IMR-90 (cell line): ENCODE data around the gene CD9. TPM values are rescaled to one million over a fixed set of nuclear protein-coding genes. Genes with fewer than 3 reads are reported as not detected.
A peak's percentile ranks its signal among the peaks of the same experiment; 100 is the strongest.

Source experiments
- ATAC-seq: fragments of 200-7000 bp; cut with Tn5 transposase; 2 replicates; pipeline ENCODE4 v1.9.1; 2020; ENCODE audit warnings: low read depth, mild to moderate bottlenecking, moderate library complexity
- BruUV-seq: library from RNA; stranded (reverse); fragments of 400-500 nt; replicated peaks from 2 replicates; lab custom pipeline; 2021; lab: Mats Ljungman, UMichigan
- CTCF ChIA-PET: fragments of 300-600 bp; formaldehyde crosslinking; extraction: SDS; loops from one replicate; lab custom pipeline; 2021; ENCODE audit warnings: antibody characterized with exemption; lab: Yijun Ruan, JAX
- POLR2A ChIA-PET: fragments of 300-600 bp; sonication (Branson Sonifier 250); formaldehyde crosslinking; loops from one replicate; lab custom pipeline; 2022; ENCODE audit warnings: antibody characterized with exemption; ENCODE audit not compliant: unreplicated experiment; lab: Charles Lee
- DNase-seq: peaks from one replicate; pipeline ENCODE4 v3.0.0; 2013
- H2AFZ ChIP-seq: replicated peaks from 2 replicates; pipeline ENCODE3; 2013; ENCODE audit warnings: low read length, mild to moderate bottlenecking; ENCODE audit not compliant: poor library complexity
- H2AK5ac ChIP-seq: 2 replicates; pipeline ENCODE4 v1.6.1; 2013; ENCODE audit warnings: low read depth, low read length, inconsistent platforms
- H2AK9ac ChIP-seq: replicated peaks from 2 replicates; pipeline ENCODE3; 2013; ENCODE audit warnings: mild to moderate bottlenecking, low read depth, low read length, moderate library complexity; ENCODE audit not compliant: poor library complexity
- H2BK120ac ChIP-seq: 2 replicates; pipeline ENCODE4 v1.6.1; 2013; ENCODE audit warnings: low read depth, low read length, inconsistent platforms
- H2BK15ac ChIP-seq: 3 replicates; pipeline ENCODE4 v1.6.1; 2013; ENCODE audit warnings: low read depth, low read length, inconsistent platforms
- H2BK20ac ChIP-seq: 2 replicates; pipeline ENCODE4 v1.6.1; 2013; ENCODE audit warnings: low read depth, mild to moderate bottlenecking, inconsistent platforms, low read length, moderate library complexity
- H2BK5ac ChIP-seq: 2 replicates; pipeline ENCODE4 v1.6.1; 2013; ENCODE audit warnings: mild to moderate bottlenecking, low read depth, low read length, inconsistent platforms; ENCODE audit not compliant: poor library complexity, severe bottlenecking
- H3K14ac ChIP-seq: replicated peaks from 2 replicates; pipeline ENCODE4 v1.6.1; 2013; ENCODE audit warnings: low read depth, low read length, inconsistent platforms
- H3K18ac ChIP-seq: 2 replicates; pipeline ENCODE4 v1.6.1; 2013; ENCODE audit warnings: low read depth, low read length, control low read depth
- H3K23ac ChIP-seq: 2 replicates; pipeline ENCODE4 v1.6.1; 2013; ENCODE audit warnings: low read depth, low read length, inconsistent platforms
- H3K27ac ChIP-seq: 2 replicates; pipeline ENCODE4 v1.5.1; 2013; ENCODE audit warnings: mild to moderate bottlenecking, control low read depth, low read length; ENCODE audit not compliant: insufficient read depth
- H3K27me3 ChIP-seq: 2 replicates; pipeline ENCODE4 v1.6.1; 2013; ENCODE audit warnings: low read length; ENCODE audit not compliant: control insufficient read depth, insufficient read depth
- H3K36me3 ChIP-seq: 2 replicates; pipeline ENCODE4 v1.6.1; 2013; ENCODE audit warnings: low read length, mixed read lengths; ENCODE audit not compliant: control insufficient read depth, insufficient read depth
- H3K4ac ChIP-seq: 2 replicates; pipeline ENCODE4 v1.6.1; 2013; ENCODE audit warnings: low read depth, low read length, inconsistent platforms
- H3K4me1 ChIP-seq: 2 replicates; pipeline ENCODE4 v1.6.1; 2013; ENCODE audit warnings: low read length, mixed read lengths; ENCODE audit not compliant: control insufficient read depth, insufficient read depth
- H3K4me2 ChIP-seq: 2 replicates; pipeline ENCODE4 v1.6.1; 2013; ENCODE audit warnings: low read depth, mild to moderate bottlenecking, control low read depth, low read length, moderate library complexity
- H3K4me3 ChIP-seq: 2 replicates; pipeline ENCODE4 v1.5.1; 2013; ENCODE audit warnings: low read depth, mild to moderate bottlenecking, control low read depth, low read length, moderate library complexity; ENCODE audit not compliant: insufficient read depth
- H3K56ac ChIP-seq: 2 replicates; pipeline ENCODE4 v1.6.1; 2013; ENCODE audit warnings: low read length, inconsistent platforms; ENCODE audit not compliant: insufficient read depth; ENCODE audit errors: extremely low read depth
- H3K79me1 ChIP-seq, 2 experiments: 2 replicates each; pipeline ENCODE4 v1.6.1; 2013; ENCODE audit warnings: low read length in 2 of 2, inconsistent platforms in 1 of 2, low read depth in 1 of 2
- H3K9ac ChIP-seq: 2 replicates; pipeline ENCODE4 v1.6.1; 2013; ENCODE audit warnings: low read depth, low read length, control low read depth
- H3K9me1 ChIP-seq: 2 replicates; pipeline ENCODE4 v1.6.1; 2013; ENCODE audit warnings: low read length, inconsistent platforms; ENCODE audit not compliant: insufficient read depth
- H3K9me3 ChIP-seq: 2 replicates; pipeline ENCODE4 v1.6.1; 2013; ENCODE audit warnings: low read length; ENCODE audit not compliant: control insufficient read depth, insufficient read depth
- H4K20me1 ChIP-seq: 2 replicates; pipeline ENCODE4 v1.6.1; 2013; ENCODE audit warnings: low read length, inconsistent platforms; ENCODE audit not compliant: insufficient read depth
- H4K5ac ChIP-seq: 2 replicates; pipeline ENCODE4 v1.6.1; 2013; ENCODE audit warnings: mild to moderate bottlenecking, low read depth, low read length, control low read depth
- H4K8ac ChIP-seq, 2 experiments: 2 replicates each; pipeline ENCODE4 v1.6.1; 2013; ENCODE audit warnings: low read depth in 2 of 2, low read length in 2 of 2, control low read depth in 1 of 2, inconsistent platforms in 1 of 2
- H4K91ac ChIP-seq: 2 replicates; pipeline ENCODE4 v1.6.1; 2013; ENCODE audit warnings: low read depth, low read length, inconsistent platforms; ENCODE audit not compliant: insufficient read depth
- BHLHE40 ChIP-seq: fragments of 150-350 bp; IDR thresholded peaks from 2 replicates; pipeline ENCODE4 v1.6.1; 2016; ENCODE audit warnings: mild to moderate bottlenecking, low read depth, low read length
- CEBPB ChIP-seq: IDR thresholded peaks from 2 replicates; pipeline ENCODE4 v1.6.1; 2012; ENCODE audit warnings: low read depth, low read length, improper control_type of control experiment
- CHD1 ChIP-seq: IDR thresholded peaks from 2 replicates; pipeline ENCODE4 v1.6.1; 2012; ENCODE audit warnings: low read depth, low read length, improper control_type of control experiment
- CTCF ChIP-seq: conservative IDR thresholded peaks from 2 replicates; pipeline ENCODE4 v1.5.1; 2012; ENCODE audit warnings: mild to moderate bottlenecking, low read depth, low read length, improper control_type of control experiment
- ELK1 ChIP-seq: fragments of 150-350 bp; IDR thresholded peaks from 2 replicates; pipeline ENCODE4 v1.6.1; 2016; ENCODE audit warnings: low read depth, mild to moderate bottlenecking, low read length, moderate library complexity, borderline replicate concordance
- FOS ChIP-seq: fragments of 150-350 bp; IDR thresholded peaks from 2 replicates; pipeline ENCODE4 v1.6.1; 2016; ENCODE audit warnings: low read depth, low read length
- MAFK ChIP-seq: IDR thresholded peaks from 2 replicates; pipeline ENCODE4 v1.6.1; 2012; ENCODE audit warnings: low read depth, low read length, improper control_type of control experiment
- MAZ ChIP-seq: IDR thresholded peaks from 2 replicates; pipeline ENCODE4 v1.6.1; 2012; ENCODE audit warnings: low read depth, mild to moderate bottlenecking, low read length, improper control_type of control experiment, moderate library complexity, borderline replicate concordance
- MXI1 ChIP-seq: IDR thresholded peaks from 2 replicates; pipeline ENCODE4 v1.6.1; 2012; ENCODE audit warnings: low read depth, mild to moderate bottlenecking, low read length, moderate library complexity, borderline replicate concordance
- NFE2L2 ChIP-seq: fragments of 150-350 bp; IDR thresholded peaks from 2 replicates; pipeline ENCODE4 v1.6.1; 2016; ENCODE audit warnings: low read depth, mild to moderate bottlenecking, low read length
- POLR2A ChIP-seq: IDR thresholded peaks from 2 replicates; pipeline ENCODE4 v1.6.1; 2012; ENCODE audit warnings: mild to moderate bottlenecking, low read depth, low read length
- RAD21 ChIP-seq: IDR thresholded peaks from 2 replicates; pipeline ENCODE4 v1.6.1; 2012; ENCODE audit warnings: low read length, improper control_type of control experiment
- RCOR1 ChIP-seq: IDR thresholded peaks from 2 replicates; pipeline ENCODE4 v1.6.1; 2012; ENCODE audit warnings: mild to moderate bottlenecking, low read length, improper control_type of control experiment; ENCODE audit not compliant: insufficient replicate concordance
- RFX5 ChIP-seq: IDR thresholded peaks from 2 replicates; pipeline ENCODE4 v1.8.0; 2012; ENCODE audit warnings: low read depth, mild to moderate bottlenecking, low read length, moderate library complexity
- SMC3 ChIP-seq: fragments of 150-350 bp; IDR thresholded peaks from 2 replicates; pipeline ENCODE4 v1.6.1; 2016; ENCODE audit warnings: low read depth, mild to moderate bottlenecking, antibody characterized with exemption, low read length, moderate library complexity
- USF2 ChIP-seq: fragments of 150-350 bp; IDR thresholded peaks from 2 replicates; pipeline ENCODE4 v1.6.1; 2017; ENCODE audit warnings: mild to moderate bottlenecking, antibody characterized with exemption, low read length, low read depth
- WGBS, 2 experiments: methylation state at CpG; one replicate each; pipeline versions ENCODE4 v1.1.5 to v1.1.7; 2013; ENCODE audit warnings: missing lambda C conversion rate in 2 of 2; ENCODE audit not compliant: insufficient read length in 1 of 2; ENCODE audit errors: extremely low coverage in 2 of 2; 5-methylcytosine and 5-hydroxymethylcytosine counted together
- dilution Hi-C: fragments of 300-500 bp; cut with HindIII; formaldehyde crosslinking; loops from one replicate; pipeline ENCODE4 v1.14.3; 2018; ENCODE audit warnings: low sequenced_read_pairs; ENCODE audit not compliant: unreplicated experiment
- in situ Hi-C: fragments of 300-500 bp; cut with MboI; formaldehyde crosslinking; loops from 3 replicates; pipeline ENCODE4 v1.14.3; 2019; ENCODE audit warnings: low sequenced_read_pairs, inconsistent platforms, mixed read lengths
- intact Hi-C: fragments of 100-400 bp; cut with micrococcal nuclease; formaldehyde crosslinking; loops from 2 replicates; pipeline ENCODE4 v1.10.0; 2022
- polyA plus RNA-seq, 3 experiments: library from polyadenylated mRNA; depleted of rRNA; stranded (reverse); fragments of >200 nt; gene quantifications; 2 replicates each; pipeline ENCODE4 v1.2.3, GENCODE V29; 2012; ENCODE audit warnings: low replicate concordance in 1 of 3
- total RNA-seq: library from RNA; depleted of rRNA; stranded (reverse); fragments of >200 nt; gene quantifications from 2 replicates; pipeline ENCODE4 v1.2.3, GENCODE V29; 2012

CD9 gene
- total and polyA plus RNA-seq, 2 of the 4 experiments (the other 2 are of a cell fraction), result 48.8 to 70.9 TPM

GRCh38 chr12:6268484-6269157 is 68.4 kb downstream of the CD9 start:
- in situ Hi-C loops (no loop called here), dilution Hi-C loops (no loop called here), intact Hi-C loops (no loop called here)
- H3K27me3 ChIP-seq, result no peaks in the 10 kb centered on the region
- no TSS peak for BruUV-seq
- peak overlapping the region; percentile 29 for H2AK9ac ChIP-seq
- no peak for ATAC-seq
- no peak overlapping the region for H4K5ac ChIP-seq
- ChIA-PET POLR2A (interaction anchor here (0.5 kb wide), 1 partner anchor 265 kb away, joined by 7 read pairs; no protein-coding TSS in a partner anchor), CTCF (no interaction called here)
- H3K36me3 ChIP-seq, result no peaks in the 10 kb centered on the region
- H3K23ac ChIP-seq, result no peak overlapping the region
- H3K4me2 ChIP-seq, result no peak overlapping the region
- H2AK5ac ChIP-seq, result no peak overlapping the region
- H3K4me1 ChIP-seq, result peaks cover 18% of the 10 kb centered on the region
- H3K27ac ChIP-seq, result no peak overlapping the region
- no CpG with 5 or more reads among the region's 10 CpGs for WGBS, 2 experiments
- TF ChIP-seq CEBPB (no peak), RCOR1 (no peak), CTCF (no peak), FOS (no peak), CHD1 (no peak), MAFK (no peak), BHLHE40 (no peak), ELK1 (no peak), MXI1 (no peak), RFX5 (no peak), USF2 (no peak), POLR2A (no peak), MAZ (no peak), RAD21 (no peak), NFE2L2 (no peak), SMC3 (no peak)
- H3K79me1 ChIP-seq, result no peaks in the 10 kb centered on the region
- H3K4ac ChIP-seq, result 0 out of 2 replicates have a peak overlapping the region, but pooled peaks have one; percentile 17
- H4K91ac ChIP-seq, result no peak overlapping the region
- no peak overlapping the region for H3K4me3 ChIP-seq
- H3K9me3 ChIP-seq, result no peaks in the 10 kb centered on the region
- H2BK120ac ChIP-seq, result peak overlapping the region; percentile 61; the same call in 1 of the 2 replicates
- H2BK20ac ChIP-seq, result no peak overlapping the region
- no peaks in the 10 kb centered on the region for H4K20me1 ChIP-seq
- no peak overlapping the region; the same call in 1 of the 2 replicates for H3K18ac ChIP-seq
- H2AFZ ChIP-seq, result peak overlapping the region; percentile 53
- H2BK15ac ChIP-seq, result no peak overlapping the region
- H2BK5ac ChIP-seq, result no peak overlapping the region
- DNase-seq, result no peak
- H3K56ac ChIP-seq, result no peak overlapping the region
- H4K8ac ChIP-seq, result no peak overlapping the region
- no peak overlapping the region for H3K14ac ChIP-seq
- H3K9ac ChIP-seq, result no peak overlapping the region
- H3K9me1 ChIP-seq, result peaks cover 6% of the 10 kb centered on the region; the same call in 1 of the 2 replicates
